Skeletal muscle satellite cell (primary cell): ENCODE data around the gene ITGA11.
"Not testable (repeated sequence)": the region's sequence is repeated elsewhere in the genome, so short reads cannot be mapped to it uniquely, and the experiment has no call there.

ENCODE experiments used
- H3K27me3 ChIP-seq: 2 replicates; pipeline ENCODE4 v1.7.0; 2013; ENCODE audit warnings: low read length; ENCODE audit not compliant: control insufficient read depth, insufficient read depth
- H3K36me3 ChIP-seq: 2 replicates; pipeline ENCODE4 v1.7.0; 2013; ENCODE audit warnings: mild to moderate bottlenecking, control low read depth, low read length; ENCODE audit not compliant: insufficient read depth
- H3K4me1 ChIP-seq: 2 replicates; pipeline ENCODE4 v1.7.0; 2013; ENCODE audit warnings: low read length; ENCODE audit not compliant: control insufficient read depth, insufficient read depth
- H3K4me2 ChIP-seq: 2 replicates; pipeline ENCODE4 v1.7.0; 2013; ENCODE audit warnings: mild to moderate bottlenecking, low read length
- H3K4me3 ChIP-seq: 2 replicates; pipeline ENCODE4 v1.7.0; 2013; ENCODE audit warnings: low read length
- H3K9ac ChIP-seq: 2 replicates; pipeline ENCODE4 v1.7.0; 2013; ENCODE audit warnings: mild to moderate bottlenecking, low read depth, low read length, moderate library complexity
- H3K9me3 ChIP-seq: replicated peaks from 2 replicates; pipeline ENCODE4 v1.7.0; 2013; ENCODE audit warnings: mild to moderate bottlenecking, control low read depth, low read length

Gene ITGA11

DNA sequence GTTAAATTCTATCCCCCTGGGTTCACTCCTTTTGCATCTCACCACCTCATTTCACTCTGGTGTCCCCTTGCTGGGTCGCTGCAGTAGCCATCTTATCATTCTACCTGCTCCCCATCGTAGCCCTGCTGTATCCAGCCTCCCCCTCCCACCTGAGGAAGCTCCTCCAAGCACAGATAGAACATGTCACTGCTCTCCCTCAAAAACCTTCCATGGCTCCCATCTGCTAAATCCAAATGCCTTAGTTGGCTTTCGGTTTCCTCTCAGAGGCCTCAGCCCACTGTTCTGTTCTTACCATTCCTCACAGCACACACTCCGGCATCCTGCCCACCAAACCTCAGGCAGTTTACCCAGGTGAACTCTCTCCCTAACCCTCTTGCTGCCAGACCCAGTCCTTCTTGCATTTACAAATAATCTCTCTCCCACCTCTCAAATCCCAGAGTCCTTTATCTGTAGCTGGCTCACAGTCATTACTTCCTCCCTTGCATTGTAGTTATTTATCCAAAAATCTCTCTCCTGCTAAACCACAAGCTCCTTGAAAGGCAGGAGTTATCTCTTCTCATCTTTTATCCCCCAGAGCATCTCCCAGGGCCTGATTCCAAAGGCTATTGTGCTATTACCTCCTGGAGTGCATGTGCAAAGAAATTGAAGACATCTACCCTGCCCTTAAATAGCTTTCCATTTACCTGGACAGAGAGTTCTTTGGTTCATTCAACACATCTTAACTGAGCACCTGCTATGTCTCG is 9.4 kb downstream of the ITGA11 start:
- not testable (repeated sequence) for H3K4me3 ChIP-seq

GRCh38 chr15:68421798-68422402 is 10.1 kb downstream of the ITGA11 start:
- Histone ChIP-seq H3K4me1 (peaks cover 40% of the 10 kb centered on the region), H3K9ac (no peak overlapping the region), H3K4me3 (no peak overlapping the region), H3K9me3 (no peaks in the 10 kb centered on the region), H3K36me3 (no peaks in the 10 kb centered on the region), H3K27me3 (peaks cover 3% of the 10 kb centered on the region), H3K4me2 (no peak overlapping the region)

More for the DNA sequence above, 9.4 kb downstream of the ITGA11 start:
- H3K9me3 ChIP-seq, H3K4me2 ChIP-seq, H3K36me3 ChIP-seq, H3K27me3 ChIP-seq, H3K9ac ChIP-seq: not testable (repeated sequence)
- H3K4me1 ChIP-seq: peaks cover 36% of the 10 kb centered on the region

DNA sequence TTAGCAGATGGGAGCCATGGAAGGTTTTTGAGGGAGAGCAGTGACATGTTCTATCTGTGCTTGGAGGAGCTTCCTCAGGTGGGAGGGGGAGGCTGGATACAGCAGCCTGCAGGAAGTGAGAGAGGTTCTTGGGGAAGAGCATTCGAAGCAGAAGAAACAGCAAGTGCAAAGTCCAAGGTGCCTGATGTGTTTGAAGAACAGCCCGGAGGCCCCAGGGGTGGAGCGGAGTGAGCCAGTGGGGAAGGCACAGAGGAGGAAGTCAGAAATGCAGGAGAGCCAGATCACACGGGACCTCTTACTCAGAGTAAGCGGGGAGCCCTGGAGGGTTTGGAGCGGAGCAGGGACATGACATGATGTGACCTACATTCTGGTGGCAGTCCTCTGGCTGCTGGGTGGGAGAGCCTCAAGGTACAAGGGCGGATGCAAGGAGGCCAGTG is 10.8 kb downstream of the ITGA11 start:
- Histone ChIP-seq H3K4me3 (no peak overlapping the region), H3K9me3 (no peaks in the 10 kb centered on the region), H3K36me3 (no peaks in the 10 kb centered on the region), H3K9ac (no peak overlapping the region), H3K27me3 (peaks cover 3% of the 10 kb centered on the region), H3K4me1 (peaks cover 40% of the 10 kb centered on the region), H3K4me2 (no peak overlapping the region)

DNA sequence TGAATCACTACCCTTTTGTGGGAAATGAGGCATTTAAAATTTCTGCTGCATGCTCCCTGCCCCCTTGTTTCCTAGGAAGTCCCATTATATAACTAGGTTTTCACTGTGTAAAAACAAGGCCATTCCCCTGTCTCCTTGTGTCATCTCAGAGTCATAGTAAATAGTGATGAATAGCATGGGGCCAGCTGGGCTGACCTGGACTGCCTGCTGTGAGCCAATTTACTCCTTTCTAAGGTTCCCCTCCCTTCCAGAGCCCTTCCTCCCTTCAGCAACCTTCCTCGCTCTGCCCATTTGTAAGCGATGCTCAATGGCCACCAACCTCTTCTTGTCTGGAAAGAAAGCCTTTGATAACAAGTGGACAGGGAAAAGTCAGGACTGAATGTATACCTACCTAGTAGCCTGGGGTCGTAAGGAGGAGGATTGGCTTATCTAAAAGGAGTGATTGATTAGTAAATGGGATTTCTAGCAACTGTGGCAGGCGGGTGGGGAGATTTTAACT is 11.7 kb downstream of the ITGA11 start:
- Histone ChIP-seq H3K9ac (no peak overlapping the region), H3K36me3 (no peaks in the 10 kb centered on the region), H3K4me2 (no peak overlapping the region), H3K27me3 (peaks cover 3% of the 10 kb centered on the region), H3K4me1 (peaks cover 40% of the 10 kb centered on the region), H3K9me3 (no peaks in the 10 kb centered on the region), H3K4me3 (no peak overlapping the region)

- Histone ChIP-seq H3K4me2 (no peak overlapping the region), H3K27me3 (peaks cover 3% of the 10 kb centered on the region), H3K9me3 (no peaks in the 10 kb centered on the region), H3K36me3 (no peaks in the 10 kb centered on the region), H3K4me1 (peaks cover 40% of the 10 kb centered on the region), H3K4me3 (no peak overlapping the region), H3K9ac (no peak overlapping the region)
Measured at GRCh38 chr15:68419301-68420175, 12.4 kb downstream of the ITGA11 start.

DNA sequence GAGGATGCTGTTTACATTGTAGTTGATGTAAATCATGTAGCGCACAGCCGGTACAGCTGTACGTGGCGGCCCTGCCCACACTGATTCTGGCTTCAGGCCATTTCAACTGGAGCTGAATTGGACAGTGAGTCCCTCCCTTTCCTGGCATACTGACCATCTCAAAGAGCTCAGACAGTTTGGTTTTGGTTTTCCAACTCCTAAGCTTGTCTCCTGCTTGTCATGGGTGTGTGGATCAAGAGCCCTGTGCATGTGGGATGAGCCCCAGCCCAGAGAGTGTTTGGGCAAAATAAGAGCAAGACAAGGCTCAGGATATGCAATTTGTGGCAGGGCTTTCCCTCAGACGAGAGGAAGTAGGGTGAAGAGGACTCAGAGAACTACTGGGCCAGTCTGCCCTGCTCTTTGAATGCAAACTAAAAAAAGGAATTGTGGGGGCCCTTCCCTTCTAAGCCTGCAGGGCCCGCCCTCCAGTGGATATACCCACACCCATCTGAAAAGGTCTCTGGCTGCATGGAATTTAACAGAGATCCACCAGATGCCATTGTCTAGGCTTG is 13.3 kb downstream of the ITGA11 start:
- peaks cover 40% of the 10 kb centered on the region for H3K4me1 ChIP-seq
- H3K27me3 ChIP-seq: peaks cover 3% of the 10 kb centered on the region

GRCh38 chr15:68417897-68418296 is 14.1 kb downstream of the ITGA11 start:
- Histone ChIP-seq H3K4me1 (peaks cover 40% of the 10 kb centered on the region), H3K9me3 (no peaks in the 10 kb centered on the region), H3K36me3 (no peaks in the 10 kb centered on the region), H3K4me2 (no peak overlapping the region), H3K27me3 (no peaks in the 10 kb centered on the region), H3K4me3 (no peak overlapping the region), H3K9ac (no peak overlapping the region)

More for the DNA sequence above, 13.3 kb downstream of the ITGA11 start:
- Histone ChIP-seq H3K4me3 (no peak overlapping the region), H3K36me3 (no peaks in the 10 kb centered on the region), H3K4me2 (no peak overlapping the region), H3K9ac (no peak overlapping the region), H3K9me3 (no peaks in the 10 kb centered on the region)

- Histone ChIP-seq H3K9me3 (no peaks in the 10 kb centered on the region), H3K9ac (no peak overlapping the region), H3K4me1 (peaks cover 39% of the 10 kb centered on the region), H3K27me3 (no peaks in the 10 kb centered on the region), H3K36me3 (no peaks in the 10 kb centered on the region), H3K4me3 (no peak overlapping the region), H3K4me2 (no peak overlapping the region)
Measured at GRCh38 chr15:68417051-68417450, 14.9 kb downstream of the ITGA11 start.

GRCh38 chr15:68416158-68416535 is 15.8 kb downstream of the ITGA11 start:
- Histone ChIP-seq H3K4me2 (no peak overlapping the region), H3K4me3 (no peak overlapping the region), H3K4me1 (peaks cover 29% of the 10 kb centered on the region), H3K9me3 (no peaks in the 10 kb centered on the region), H3K36me3 (no peaks in the 10 kb centered on the region), H3K9ac (no peak overlapping the region), H3K27me3 (no peaks in the 10 kb centered on the region)

- H3K4me1 ChIP-seq: peaks cover 26% of the 10 kb centered on the region
- H3K9ac ChIP-seq: no peak overlapping the region
- H3K4me2 ChIP-seq: no peak overlapping the region
- no peaks in the 10 kb centered on the region for H3K27me3 ChIP-seq
- H3K9me3 ChIP-seq: no peaks in the 10 kb centered on the region
- H3K36me3 ChIP-seq: no peaks in the 10 kb centered on the region
- H3K4me3 ChIP-seq: no peak overlapping the region
Measured at GRCh38 chr15:68415501-68416157, 16.3 kb downstream of the ITGA11 start.

- Histone ChIP-seq H3K9ac (no peak overlapping the region), H3K4me3 (no peak overlapping the region), H3K36me3 (no peaks in the 10 kb centered on the region), H3K4me1 (peaks cover 21% of the 10 kb centered on the region), H3K4me2 (no peak overlapping the region), H3K9me3 (no peaks in the 10 kb centered on the region), H3K27me3 (no peaks in the 10 kb centered on the region)
Measured at GRCh38 chr15:68415061-68415460, 16.9 kb downstream of the ITGA11 start.
